HCT116 (cell line): ENCODE measurements around the gene MOB2. TPM values are rescaled to one million over a fixed set of nuclear protein-coding genes. Genes with fewer than 3 reads are reported as not detected.

Experiments used
- ATAC-seq: fragments of 200-7000 bp; cut with Tn5 transposase; 2 replicates; pipeline ENCODE4 v1.9.1; 2020; ENCODE audit warnings: mild to moderate bottlenecking, moderate library complexity
- BruUV-seq: library from RNA; stranded (reverse); fragments of 400-500 nt; replicated peaks from 2 replicates; lab custom pipeline; 2021; lab: Mats Ljungman, UMichigan
- CTCF ChIA-PET: fragments of 300-600 bp; sonication (Branson Sonifier 250); formaldehyde crosslinking; loops from one replicate; lab custom pipeline; 2021; ENCODE audit warnings: antibody characterized with exemption; lab: Charles Lee
- POLR2A ChIA-PET: fragments of 300-600, 350-600 bp; sonication (Branson Sonifier 250); formaldehyde crosslinking; loops from one replicate; lab custom pipeline; 2021; ENCODE audit warnings: antibody characterized with exemption; lab: Charles Lee
- RAD21 ChIA-PET, 2 experiments: fragments of 300-600 bp; sonication (Branson Sonifier 250); formaldehyde crosslinking; loops; one replicate each; lab custom pipeline; 2023; ENCODE audit warnings: low total read pairs in 2 of 2; ENCODE audit not compliant: uncharacterized antibody in 2 of 2, unreplicated experiment in 2 of 2, low non-redundant PET in 1 of 2; lab: Charles Lee
- DNase-seq: peaks from one replicate; pipeline ENCODE4 v3.0.0-alpha.2; 2010; ENCODE audit warnings: low read depth, low spot score
- H2AFZ ChIP-seq: fragments of 200-600 bp; shearing (Covaris generic), sonication (generic); 2 replicates; pipeline ENCODE4 v1.6.1; 2017; ENCODE audit warnings: low read depth, mixed run types, mixed read lengths, antibody characterized with exemption, low read length; ENCODE audit not compliant: poor library complexity, severe bottlenecking
- H3K27ac ChIP-seq: 2 replicates; pipeline ENCODE4 v1.5.1; 2012; ENCODE audit warnings: low read depth, low read length
- H3K27me3 ChIP-seq: fragments of 200-600 bp; sonication (generic); 2 replicates; pipeline ENCODE4 v1.6.1; 2016; ENCODE audit warnings: mixed run types, low read length, mixed read lengths; ENCODE audit not compliant: insufficient read depth
- H3K36me3 ChIP-seq, 2 experiments: fragments of 200-500 bp in 1 of 2; fragments of 200-600 bp in 1 of 2; sonication (Bioruptor generic) in 1 of 2; sonication (generic) in 1 of 2; 2 replicates each; pipeline versions ENCODE4 v1.5.1 to v1.6.1; 2014 to 2016; ENCODE audit warnings: low read length in 2 of 2, inconsistent platforms in 1 of 2, mixed read lengths in 1 of 2, mixed run types in 1 of 2; ENCODE audit not compliant: insufficient read depth in 2 of 2, control insufficient read depth in 1 of 2
- H3K4me1 ChIP-seq, 2 experiments: fragments of 200-600 bp in 1 of 2; sonication (generic) in 1 of 2; 2 replicates each; pipeline versions ENCODE4 v1.5.1 to v1.6.1; 2012 to 2017; ENCODE audit warnings: low read length in 2 of 2, inconsistent platforms in 1 of 2, mild to moderate bottlenecking in 1 of 2, mixed read lengths in 1 of 2, mixed run types in 1 of 2, moderate library complexity in 1 of 2; ENCODE audit not compliant: insufficient read depth in 2 of 2, control insufficient read depth in 1 of 2
- H3K4me2 ChIP-seq: fragments of 200-600 bp; sonication (generic); 2 replicates; pipeline ENCODE4 v1.6.1; 2017; ENCODE audit warnings: mixed run types, low read length, mixed read lengths
- H3K4me3 ChIP-seq, 2 experiments: fragments of 200-600 bp in 1 of 2; sonication (generic) in 1 of 2; replicated peaks in 1 of 2; 2 replicates each; pipeline ENCODE4 v1.5.1; 2011 to 2016; ENCODE audit warnings: low read length in 2 of 2, control low read depth in 1 of 2, low read depth in 1 of 2, mild to moderate bottlenecking in 1 of 2, mixed read lengths in 1 of 2, mixed run types in 1 of 2
- H3K79me2 ChIP-seq: fragments of 200-600 bp; sonication (generic); 2 replicates; pipeline ENCODE4 v1.6.1; 2017; ENCODE audit warnings: mild to moderate bottlenecking, mixed run types, low read length, moderate library complexity, mixed read lengths; ENCODE audit not compliant: insufficient read depth
- H3K9ac ChIP-seq: fragments of 200-600 bp; sonication (generic); 2 replicates; pipeline ENCODE4 v1.6.1; 2016; ENCODE audit warnings: low read length, mixed read lengths
- H3K9me2 ChIP-seq: fragments of 200-600 bp; sonication (generic), shearing (Covaris generic); 2 replicates; pipeline ENCODE4 v1.6.1; 2017; ENCODE audit warnings: mixed run types, mild to moderate bottlenecking, moderate library complexity; ENCODE audit not compliant: insufficient read depth
- H3K9me3 ChIP-seq, 2 experiments: fragments of 200-500 bp in 1 of 2; fragments of 200-600 bp in 1 of 2; sonication (Bioruptor generic) in 1 of 2; sonication (generic) in 1 of 2; 2 replicates each; pipeline ENCODE4 v1.6.1; 2014 to 2017; ENCODE audit warnings: low read length in 2 of 2, mixed read lengths in 2 of 2, inconsistent platforms in 1 of 2, low read depth in 1 of 2, mild to moderate bottlenecking in 1 of 2, mixed run types in 1 of 2, moderate library complexity in 1 of 2; ENCODE audit not compliant: control insufficient read depth in 1 of 2, insufficient read depth in 1 of 2
- H4K20me1 ChIP-seq: fragments of 200-600 bp; sonication (generic), shearing (Covaris generic); 2 replicates; pipeline ENCODE4 v1.6.1; 2017; ENCODE audit warnings: mixed run types, mild to moderate bottlenecking, moderate library complexity; ENCODE audit not compliant: insufficient read depth
- RAD21 ChIP-seq: IDR thresholded peaks from 2 replicates; pipeline ENCODE4 v1.6.1; 2012; ENCODE audit warnings: low read depth, mild to moderate bottlenecking
- SIN3A ChIP-seq: IDR thresholded peaks from 2 replicates; pipeline ENCODE4 v1.6.1; 2012; ENCODE audit warnings: low read depth
- ZFX ChIP-seq: fragments of 450-650 bp; IDR thresholded peaks from 2 replicates; pipeline ENCODE4 v1.6.1; 2017
- intact Hi-C: fragments of 100-400 bp; cut with micrococcal nuclease; formaldehyde crosslinking; loops from 2 replicates; pipeline ENCODE4 v1.10.0; 2022
- total RNA-seq: library from RNA; stranded (reverse); gene quantifications from one replicate; pipeline ENCODE4 v1.2.1, GENCODE V29; 2021; ENCODE audit not compliant: unreplicated experiment
- TF ChIP-seq, protein P1 (sequence below), 3 experiments: fragments of 200-600 bp in 1 of 3; sonication (generic) in 1 of 3; IDR thresholded peaks in 2 of 3; conservative IDR thresholded peaks in 1 of 3; 2 replicates each; pipeline ENCODE4 v1.5.1; 2012 to 2017; ENCODE audit warnings: low read depth in 2 of 3, low read length in 2 of 3, antibody characterized with exemption in 1 of 3, borderline replicate concordance in 1 of 3, control low read depth in 1 of 3, mild to moderate bottlenecking in 1 of 3, mixed read lengths in 1 of 3, mixed run types in 1 of 3, moderate library complexity in 1 of 3; ENCODE audit not compliant: insufficient read depth in 1 of 3
- TF ChIP-seq, protein P2 (sequence below): IDR thresholded peaks from 2 replicates; pipeline ENCODE4 v1.6.1; 2012
- TF ChIP-seq, protein P3 (sequence below): IDR thresholded peaks from 2 replicates; pipeline ENCODE4 v1.6.1; 2011; ENCODE audit warnings: mild to moderate bottlenecking, low read length, moderate library complexity; ENCODE audit not compliant: insufficient replicate concordance; ENCODE audit errors: extremely low read depth

The MOB2 gene
- total RNA-seq, 1 experiment from 2014 or later, result 25.7 TPM

DNA sequence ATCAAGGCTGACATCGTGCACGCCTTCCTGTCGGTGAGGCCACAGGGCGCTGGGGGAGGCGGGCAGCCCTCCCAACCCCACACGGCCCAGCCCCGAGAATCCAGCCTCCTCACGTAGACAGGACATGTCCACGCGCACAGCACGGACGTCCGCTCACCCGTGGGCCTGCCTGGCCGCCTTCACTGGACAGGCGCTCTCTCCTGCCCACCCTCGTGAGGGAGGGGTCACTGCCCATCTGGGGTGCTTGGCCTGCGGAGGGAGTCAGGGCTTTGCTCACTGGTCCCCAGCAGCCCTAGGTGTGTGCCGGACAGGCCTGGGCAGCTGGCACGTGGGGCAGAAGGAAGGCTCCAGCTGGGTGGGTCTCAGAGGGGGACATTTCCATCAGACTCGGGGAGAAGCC, 32.0 kb downstream of the MOB2 start (continued):
- TF ChIP-seq, protein P1, sequence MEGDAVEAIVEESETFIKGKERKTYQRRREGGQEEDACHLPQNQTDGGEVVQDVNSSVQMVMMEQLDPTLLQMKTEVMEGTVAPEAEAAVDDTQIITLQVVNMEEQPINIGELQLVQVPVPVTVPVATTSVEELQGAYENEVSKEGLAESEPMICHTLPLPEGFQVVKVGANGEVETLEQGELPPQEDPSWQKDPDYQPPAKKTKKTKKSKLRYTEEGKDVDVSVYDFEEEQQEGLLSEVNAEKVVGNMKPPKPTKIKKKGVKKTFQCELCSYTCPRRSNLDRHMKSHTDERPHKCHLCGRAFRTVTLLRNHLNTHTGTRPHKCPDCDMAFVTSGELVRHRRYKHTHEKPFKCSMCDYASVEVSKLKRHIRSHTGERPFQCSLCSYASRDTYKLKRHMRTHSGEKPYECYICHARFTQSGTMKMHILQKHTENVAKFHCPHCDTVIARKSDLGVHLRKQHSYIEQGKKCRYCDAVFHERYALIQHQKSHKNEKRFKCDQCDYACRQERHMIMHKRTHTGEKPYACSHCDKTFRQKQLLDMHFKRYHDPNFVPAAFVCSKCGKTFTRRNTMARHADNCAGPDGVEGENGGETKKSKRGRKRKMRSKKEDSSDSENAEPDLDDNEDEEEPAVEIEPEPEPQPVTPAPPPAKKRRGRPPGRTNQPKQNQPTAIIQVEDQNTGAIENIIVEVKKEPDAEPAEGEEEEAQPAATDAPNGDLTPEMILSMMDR (IDR thresholded peaks at IDR 0.05 in 2 of 3, conservative IDR thresholded peaks at IDR 0.05 in 1 of 3; ENCODE audit: borderline replicate concordance in 1 of 3, insufficient read depth in 1 of 3, low read depth in 2 of 3, low read length in 2 of 3), result no peak
- TF ChIP-seq ZFX, result no peak
- no peak for TF ChIP-seq RAD21
- TF ChIP-seq, protein P2, sequence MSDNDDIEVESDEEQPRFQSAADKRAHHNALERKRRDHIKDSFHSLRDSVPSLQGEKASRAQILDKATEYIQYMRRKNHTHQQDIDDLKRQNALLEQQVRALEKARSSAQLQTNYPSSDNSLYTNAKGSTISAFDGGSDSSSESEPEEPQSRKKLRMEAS, result no peak
- no peak for TF ChIP-seq SIN3A

DNA sequence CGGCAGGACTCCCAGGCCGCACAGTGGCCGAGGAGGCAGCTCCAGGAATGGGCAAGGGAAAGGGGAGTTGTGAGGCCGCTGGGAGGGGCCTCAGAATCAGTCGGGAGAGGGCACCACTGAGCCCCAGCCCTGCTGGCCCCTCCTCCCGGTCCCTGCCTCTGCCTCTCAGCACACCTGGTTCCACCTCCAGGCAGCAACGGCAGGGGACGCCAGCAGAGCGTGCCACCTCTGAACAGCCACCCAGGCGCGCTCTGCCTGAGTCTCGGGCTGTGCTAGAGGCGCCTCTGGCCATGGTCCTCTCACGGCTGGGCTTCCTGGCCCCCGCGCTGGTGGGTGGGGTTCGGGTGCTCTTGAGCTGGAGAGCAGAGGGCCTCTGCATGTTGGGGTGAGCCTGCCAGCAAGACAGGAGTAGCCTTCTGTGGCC, 33.0 kb downstream of the MOB2 start:
- Histone ChIP-seq H3K27me3 (no peaks in the 10 kb centered on the region), H3K9me2 (no peaks in the 10 kb centered on the region), H2AFZ (no peak overlapping the region), H3K27ac (no peak overlapping the region), H4K20me1 (no peaks in the 10 kb centered on the region), H3K4me3 (no peak overlapping the region), H3K79me2 (no peaks in the 10 kb centered on the region), H3K9ac (no peak overlapping the region), H3K9me3 (no peaks in the 10 kb centered on the region), H3K36me3 (no peaks in the 10 kb centered on the region), H3K4me2 (no peak overlapping the region), H3K4me1 (peaks cover 3 to 4% of the 10 kb centered on the region in 2 experiments; a peak in 3 of 4 replicates)
- ATAC-seq (peak; percentile 67), DNase-seq (no peak)
- TF ChIP-seq, protein P1 (IDR thresholded peaks at IDR 0.05 in 2 of 3, conservative IDR thresholded peaks at IDR 0.05 in 1 of 3; ENCODE audit: borderline replicate concordance in 1 of 3, insufficient read depth in 1 of 3, low read depth in 2 of 3, low read length in 2 of 3), result peak in 1 of 3 experiments; percentile 27; a peak in 1 of 6 replicates
- TF ChIP-seq, protein P3, sequence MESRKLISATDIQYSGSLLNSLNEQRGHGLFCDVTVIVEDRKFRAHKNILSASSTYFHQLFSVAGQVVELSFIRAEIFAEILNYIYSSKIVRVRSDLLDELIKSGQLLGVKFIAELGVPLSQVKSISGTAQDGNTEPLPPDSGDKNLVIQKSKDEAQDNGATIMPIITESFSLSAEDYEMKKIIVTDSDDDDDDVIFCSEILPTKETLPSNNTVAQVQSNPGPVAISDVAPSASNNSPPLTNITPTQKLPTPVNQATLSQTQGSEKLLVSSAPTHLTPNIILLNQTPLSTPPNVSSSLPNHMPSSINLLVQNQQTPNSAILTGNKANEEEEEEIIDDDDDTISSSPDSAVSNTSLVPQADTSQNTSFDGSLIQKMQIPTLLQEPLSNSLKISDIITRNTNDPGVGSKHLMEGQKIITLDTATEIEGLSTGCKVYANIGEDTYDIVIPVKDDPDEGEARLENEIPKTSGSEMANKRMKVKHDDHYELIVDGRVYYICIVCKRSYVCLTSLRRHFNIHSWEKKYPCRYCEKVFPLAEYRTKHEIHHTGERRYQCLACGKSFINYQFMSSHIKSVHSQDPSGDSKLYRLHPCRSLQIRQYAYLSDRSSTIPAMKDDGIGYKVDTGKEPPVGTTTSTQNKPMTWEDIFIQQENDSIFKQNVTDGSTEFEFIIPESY, result no peak
- no peak for TF ChIP-seq SIN3A
- intact Hi-C loops, result no loop called here
- POLR2A ChIA-PET, result no interaction called here
- no TSS peak for BruUV-seq
- RAD21 ChIA-PET, result no interaction called here
- CTCF ChIA-PET, result no interaction called here
